ENCODE data around the gene VPS52.

GRCh38 chr6:33271468-33272274 lies at the start of gene VPS52, which contains the start of gene RPS18:
- TF ChIP-seq RAD21 (IDR thresholded peaks at IDR 0.05; ENCODE audit: low read depth) (no peak), TEAD4 (IDR thresholded peaks at IDR 0.05) (peak; percentile 50)

Measured in Ishikawa (cell line).